HG03097 (cell line): ENCODE measurements around the gene ADAM33.

ENCODE experiments used
- ATAC-seq: cut with Tn5 transposase; IDR thresholded peaks from one replicate; pipeline ENCODE4 v1.9.1; 2021; ENCODE audit not compliant: unreplicated experiment, low FRiP score

The ADAM33 gene

GRCh38 chr20:3681931-3682781, at the start of gene ADAM33:
Gene ADAM33, minus strand, starts transcription at chr20:3682010. Its CDS starts 6 bp downstream, at chr20:3682004.
- ATAC-seq: no peak

- ATAC-seq: no peak
Measured at GRCh38 chr20:3730803-3731672, 49.2 kb upstream of the ADAM33 start.

- no peak for ATAC-seq
Measured at GRCh38 chr20:3729811-3730540, 48.2 kb upstream of the ADAM33 start.

GRCh38 chr20:3729378-3729777, 47.6 kb upstream of the ADAM33 start:
- no peak for ATAC-seq

- no peak for ATAC-seq
Measured at GRCh38 chr20:3728876-3729275, 47.1 kb upstream of the ADAM33 start.

- no peak for ATAC-seq
Measured at GRCh38 chr20:3728354-3728753, 46.5 kb upstream of the ADAM33 start.

GRCh38 chr20:3727401-3728021, 45.7 kb upstream of the ADAM33 start:
- ATAC-seq: no peak

GRCh38 chr20:3724356-3724755, 42.5 kb upstream of the ADAM33 start:
- no peak for ATAC-seq

GRCh38 chr20:3723284-3723683, 41.5 kb upstream of the ADAM33 start:
- no peak for ATAC-seq

- no peak for ATAC-seq
Measured at GRCh38 chr20:3721912-3722311, 40.1 kb upstream of the ADAM33 start.

GRCh38 chr20:3720626-3721025, 38.8 kb upstream of the ADAM33 start:
- no peak for ATAC-seq

GRCh38 chr20:3720068-3720467, 38.3 kb upstream of the ADAM33 start:
- ATAC-seq: no peak

- no peak for ATAC-seq
Measured at GRCh38 chr20:3719046-3719445, 37.2 kb upstream of the ADAM33 start.

- ATAC-seq: no peak
Measured at GRCh38 chr20:3716195-3716834, 34.5 kb upstream of the ADAM33 start.

- ATAC-seq: no peak
Measured at GRCh38 chr20:3714092-3714491, 32.3 kb upstream of the ADAM33 start.

GRCh38 chr20:3712279-3712873, 30.6 kb upstream of the ADAM33 start, which contains the start of gene SIGLEC1:
Gene SIGLEC1, minus strand, starts transcription at chr20:3712600. Its CDS starts 5,472 bp downstream, at chr20:3707128.
- ATAC-seq: no peak

- no peak for ATAC-seq
Measured at GRCh38 chr20:3711484-3711941, 29.7 kb upstream of the ADAM33 start.

GRCh38 chr20:3710703-3711483, 29.1 kb upstream of the ADAM33 start:
- ATAC-seq: no peak
